ENCODE data around the gene LCP2. TPM values are rescaled to one million over a fixed set of nuclear protein-coding genes. Genes with fewer than 3 reads are reported as not detected.
"Not testable (repeated sequence)": the region's sequence is repeated elsewhere in the genome, so short reads cannot be mapped to it uniquely, and the experiment has no call there.

The LCP2 gene
- total RNA-seq, 1 experiment from 2014 or later, result 0.36 TPM

DNA sequence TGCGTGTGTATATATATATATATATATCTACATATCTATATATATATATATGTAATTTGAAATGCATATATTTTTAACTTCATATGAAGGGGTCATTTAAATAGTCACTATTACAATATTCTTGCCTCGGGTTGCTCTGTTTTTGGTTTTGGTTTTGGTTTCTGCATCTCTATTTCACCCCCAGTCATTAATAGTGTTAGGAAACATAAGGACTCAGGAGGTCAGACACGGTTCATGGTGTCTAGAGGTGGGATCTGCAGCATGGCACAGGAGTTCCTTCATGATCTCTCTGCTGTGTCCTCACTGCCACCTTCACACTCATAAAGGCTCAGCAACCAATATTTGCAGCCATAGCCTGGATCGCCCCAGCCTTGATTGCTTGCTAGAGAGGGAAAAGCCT, 48.2 kb downstream of the LCP2 start:
- no peaks in the 10 kb centered on the region for H3K36me3 ChIP-seq (ENCODE audit: control insufficient read depth, insufficient read depth, low read length)
- in situ Hi-C loops (cut with HindIII; ENCODE audit: low pct_unique_long_range_greater_than_20kb, low sequenced_read_pairs), result no loop called here
- no peaks in the 10 kb centered on the region for H3K9me3 ChIP-seq (ENCODE audit: control insufficient read depth, insufficient read depth, low read depth, low read length)
- TF ChIP-seq, protein P1, sequence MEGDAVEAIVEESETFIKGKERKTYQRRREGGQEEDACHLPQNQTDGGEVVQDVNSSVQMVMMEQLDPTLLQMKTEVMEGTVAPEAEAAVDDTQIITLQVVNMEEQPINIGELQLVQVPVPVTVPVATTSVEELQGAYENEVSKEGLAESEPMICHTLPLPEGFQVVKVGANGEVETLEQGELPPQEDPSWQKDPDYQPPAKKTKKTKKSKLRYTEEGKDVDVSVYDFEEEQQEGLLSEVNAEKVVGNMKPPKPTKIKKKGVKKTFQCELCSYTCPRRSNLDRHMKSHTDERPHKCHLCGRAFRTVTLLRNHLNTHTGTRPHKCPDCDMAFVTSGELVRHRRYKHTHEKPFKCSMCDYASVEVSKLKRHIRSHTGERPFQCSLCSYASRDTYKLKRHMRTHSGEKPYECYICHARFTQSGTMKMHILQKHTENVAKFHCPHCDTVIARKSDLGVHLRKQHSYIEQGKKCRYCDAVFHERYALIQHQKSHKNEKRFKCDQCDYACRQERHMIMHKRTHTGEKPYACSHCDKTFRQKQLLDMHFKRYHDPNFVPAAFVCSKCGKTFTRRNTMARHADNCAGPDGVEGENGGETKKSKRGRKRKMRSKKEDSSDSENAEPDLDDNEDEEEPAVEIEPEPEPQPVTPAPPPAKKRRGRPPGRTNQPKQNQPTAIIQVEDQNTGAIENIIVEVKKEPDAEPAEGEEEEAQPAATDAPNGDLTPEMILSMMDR (IDR thresholded peaks at IDR 0.05), result no peak
- no peak overlapping the region for H3K27ac ChIP-seq (ENCODE audit: low read length)
- ChIA-PET POLR2A (no interaction called here), CTCF (no interaction called here)
- no peak for ATAC-seq
- peaks cover 51% of the 10 kb centered on the region for H3K27me3 ChIP-seq (ENCODE audit: control insufficient read depth, insufficient read depth, low read length)
- intact Hi-C loops (cut with micrococcal nuclease; ENCODE audit: unreplicated experiment), result no loop called here
- no peak overlapping the region for H3K4me3 ChIP-seq (ENCODE audit: low read depth in 2 of 2, low read length in 2 of 2)
- BruUV-seq (replicated peaks), result no TSS peak
- no peaks in the 10 kb centered on the region for H3K4me1 ChIP-seq (ENCODE audit: control insufficient read depth, insufficient read depth, low read length)
- DNase-seq (ENCODE audit: low read depth, low spot score), result no peak

DNA sequence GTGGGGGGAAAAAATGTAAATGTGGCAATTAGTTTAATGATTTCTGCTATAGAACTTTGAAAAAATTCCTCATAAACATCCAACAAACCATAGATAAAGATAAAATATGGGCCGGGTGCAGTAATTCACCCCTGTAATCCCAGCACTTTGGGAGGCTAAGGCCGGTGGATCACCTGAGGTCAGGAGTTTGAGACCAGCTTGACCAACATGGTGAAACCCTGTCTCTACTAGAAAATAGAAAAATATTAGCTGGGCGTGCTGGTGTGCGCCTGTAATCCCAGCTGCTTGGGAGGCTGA, 48.7 kb downstream of the LCP2 start:
- in situ Hi-C loops (cut with HindIII; ENCODE audit: low pct_unique_long_range_greater_than_20kb, low sequenced_read_pairs); H3K4me1 ChIP-seq (ENCODE audit: control insufficient read depth, insufficient read depth, low read length); H3K9me3 ChIP-seq (ENCODE audit: control insufficient read depth, insufficient read depth, low read depth, low read length); H3K27ac ChIP-seq (ENCODE audit: low read length); DNase-seq (ENCODE audit: low read depth, low spot score); CTCF ChIA-PET; POLR2A ChIA-PET; H3K4me3 ChIP-seq (ENCODE audit: low read depth in 2 of 2, low read length in 2 of 2); H3K36me3 ChIP-seq (ENCODE audit: control insufficient read depth, insufficient read depth, low read length); ATAC-seq; intact Hi-C loops (cut with micrococcal nuclease; ENCODE audit: unreplicated experiment); BruUV-seq (replicated peaks): not testable (repeated sequence)
- H3K27me3 ChIP-seq (ENCODE audit: control insufficient read depth, insufficient read depth, low read length), result peaks cover 50% of the 10 kb centered on the region

DNA sequence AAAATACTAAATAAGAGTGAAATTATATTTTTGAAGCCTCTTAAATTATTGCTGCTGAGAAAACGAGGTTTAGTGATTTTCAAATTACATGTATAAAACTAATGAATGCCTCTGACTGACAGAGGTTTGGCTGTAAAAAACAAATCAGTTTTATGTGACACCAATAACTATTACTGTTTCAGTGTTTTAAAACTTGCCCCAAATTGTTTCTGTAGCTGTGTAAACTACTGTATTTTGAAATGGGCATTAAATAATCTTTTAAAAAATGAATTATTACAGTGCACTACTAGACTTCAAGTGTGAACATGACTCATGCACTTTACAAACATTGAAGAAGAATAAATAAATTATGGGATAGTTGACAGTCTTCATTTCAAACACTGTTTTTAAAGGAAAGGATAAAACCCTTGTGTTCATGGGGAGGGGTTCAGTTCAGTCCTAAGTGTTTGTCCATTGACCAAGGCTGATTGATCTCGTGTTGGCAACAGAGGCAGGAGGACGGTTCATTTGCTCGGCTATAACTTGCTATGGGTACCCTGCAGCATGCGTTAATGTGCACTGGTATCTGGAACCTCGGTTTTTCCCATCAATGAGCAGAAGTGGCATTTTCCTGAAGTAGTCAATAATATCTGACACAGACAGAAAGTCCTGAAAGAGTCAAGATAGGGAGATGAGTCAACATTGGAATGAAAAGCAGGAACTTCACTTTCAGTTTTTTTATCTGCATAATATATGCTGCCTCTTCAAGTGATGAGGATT, 49.2 kb downstream of the LCP2 start:
- Histone ChIP-seq H3K4me1 (ENCODE audit: control insufficient read depth, insufficient read depth, low read length) (no peaks in the 10 kb centered on the region), H3K4me3 (ENCODE audit: low read depth in 2 of 2, low read length in 2 of 2) (no peak overlapping the region), H3K27me3 (ENCODE audit: control insufficient read depth, insufficient read depth, low read length) (peaks cover 44% of the 10 kb centered on the region), H3K27ac (ENCODE audit: low read length) (no peak overlapping the region), H3K9me3 (ENCODE audit: control insufficient read depth, insufficient read depth, low read depth, low read length) (no peaks in the 10 kb centered on the region), H3K36me3 (ENCODE audit: control insufficient read depth, insufficient read depth, low read length) (no peaks in the 10 kb centered on the region)
- in situ Hi-C loops (cut with HindIII; ENCODE audit: low pct_unique_long_range_greater_than_20kb, low sequenced_read_pairs) (no loop called here), intact Hi-C loops (cut with micrococcal nuclease; ENCODE audit: unreplicated experiment) (no loop called here)
- ChIA-PET CTCF (no interaction called here), POLR2A (no interaction called here)
- ATAC-seq (no peak), DNase-seq (ENCODE audit: low read depth, low spot score) (no peak)
- no TSS peak for BruUV-seq (replicated peaks)
- TF ChIP-seq POLR2AphosphoS5 (IDR thresholded peaks at IDR 0.05; ENCODE audit: low read depth, low read length) (no peak), SIN3A (IDR thresholded peaks at IDR 0.05; ENCODE audit: borderline replicate concordance, insufficient read depth, low read depth, low read length) (no peak), TCF7L2 (IDR thresholded peaks at IDR 0.05; ENCODE audit: low read depth, low read length) (no peak)

DNA sequence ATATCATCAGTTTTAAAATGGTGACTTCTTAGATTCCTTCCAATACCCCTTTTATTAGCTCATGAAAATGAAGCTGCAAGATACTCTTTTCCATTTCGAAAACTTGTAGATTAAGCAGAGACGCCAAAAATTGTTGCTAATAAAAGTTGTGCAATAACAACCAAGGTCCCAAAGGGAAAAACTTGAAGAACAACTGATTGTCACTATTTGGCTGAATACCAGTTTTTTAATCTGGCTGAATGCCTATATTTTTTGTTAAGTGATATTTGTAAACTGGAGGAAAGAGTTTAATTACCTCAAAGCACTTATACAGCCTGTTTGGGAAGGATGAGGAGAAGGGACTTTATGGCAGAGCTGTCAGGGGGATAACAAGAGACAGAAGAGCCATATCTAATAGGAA, 50.2 kb downstream of the LCP2 start:
- peaks cover 36% of the 10 kb centered on the region for H3K27me3 ChIP-seq (ENCODE audit: control insufficient read depth, insufficient read depth, low read length)
- in situ Hi-C loops (cut with HindIII; ENCODE audit: low pct_unique_long_range_greater_than_20kb, low sequenced_read_pairs), result no loop called here
- BruUV-seq (replicated peaks), result no TSS peak
- TF ChIP-seq SIN3A (IDR thresholded peaks at IDR 0.05; ENCODE audit: borderline replicate concordance, insufficient read depth, low read depth, low read length) (no peak), POLR2AphosphoS5 (IDR thresholded peaks at IDR 0.05; ENCODE audit: low read depth, low read length) (no peak), TCF7L2 (IDR thresholded peaks at IDR 0.05; ENCODE audit: low read depth, low read length) (no peak)
- TF ChIP-seq, protein P1 (IDR thresholded peaks at IDR 0.05), result no peak
- TF ChIP-seq, protein P2, sequence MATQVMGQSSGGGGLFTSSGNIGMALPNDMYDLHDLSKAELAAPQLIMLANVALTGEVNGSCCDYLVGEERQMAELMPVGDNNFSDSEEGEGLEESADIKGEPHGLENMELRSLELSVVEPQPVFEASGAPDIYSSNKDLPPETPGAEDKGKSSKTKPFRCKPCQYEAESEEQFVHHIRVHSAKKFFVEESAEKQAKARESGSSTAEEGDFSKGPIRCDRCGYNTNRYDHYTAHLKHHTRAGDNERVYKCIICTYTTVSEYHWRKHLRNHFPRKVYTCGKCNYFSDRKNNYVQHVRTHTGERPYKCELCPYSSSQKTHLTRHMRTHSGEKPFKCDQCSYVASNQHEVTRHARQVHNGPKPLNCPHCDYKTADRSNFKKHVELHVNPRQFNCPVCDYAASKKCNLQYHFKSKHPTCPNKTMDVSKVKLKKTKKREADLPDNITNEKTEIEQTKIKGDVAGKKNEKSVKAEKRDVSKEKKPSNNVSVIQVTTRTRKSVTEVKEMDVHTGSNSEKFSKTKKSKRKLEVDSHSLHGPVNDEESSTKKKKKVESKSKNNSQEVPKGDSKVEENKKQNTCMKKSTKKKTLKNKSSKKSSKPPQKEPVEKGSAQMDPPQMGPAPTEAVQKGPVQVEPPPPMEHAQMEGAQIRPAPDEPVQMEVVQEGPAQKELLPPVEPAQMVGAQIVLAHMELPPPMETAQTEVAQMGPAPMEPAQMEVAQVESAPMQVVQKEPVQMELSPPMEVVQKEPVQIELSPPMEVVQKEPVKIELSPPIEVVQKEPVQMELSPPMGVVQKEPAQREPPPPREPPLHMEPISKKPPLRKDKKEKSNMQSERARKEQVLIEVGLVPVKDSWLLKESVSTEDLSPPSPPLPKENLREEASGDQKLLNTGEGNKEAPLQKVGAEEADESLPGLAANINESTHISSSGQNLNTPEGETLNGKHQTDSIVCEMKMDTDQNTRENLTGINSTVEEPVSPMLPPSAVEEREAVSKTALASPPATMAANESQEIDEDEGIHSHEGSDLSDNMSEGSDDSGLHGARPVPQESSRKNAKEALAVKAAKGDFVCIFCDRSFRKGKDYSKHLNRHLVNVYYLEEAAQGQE (IDR thresholded peaks at IDR 0.05; ENCODE audit: insufficient read depth in 1 of 2, low read depth in 2 of 2, low read length in 1 of 2), result no peak
- no peaks in the 10 kb centered on the region for H3K9me3 ChIP-seq (ENCODE audit: control insufficient read depth, insufficient read depth, low read depth, low read length)
- POLR2A ChIA-PET, result no interaction called here
- H3K27ac ChIP-seq (ENCODE audit: low read length), result no peak overlapping the region
- DNase-seq (ENCODE audit: low read depth, low spot score) (no peak), ATAC-seq (no peak)
- CTCF ChIA-PET, result interaction anchor here (1.6 kb wide), 1 partner anchor 19 kb away, joined by 3 read pairs; no protein-coding TSS in a partner anchor
- H3K36me3 ChIP-seq (ENCODE audit: control insufficient read depth, insufficient read depth, low read length), result no peaks in the 10 kb centered on the region
- H3K4me1 ChIP-seq (ENCODE audit: control insufficient read depth, insufficient read depth, low read length), result no peaks in the 10 kb centered on the region
- H3K4me3 ChIP-seq (ENCODE audit: low read depth in 2 of 2, low read length in 2 of 2), result no peak overlapping the region
- intact Hi-C loops (cut with micrococcal nuclease; ENCODE audit: unreplicated experiment), result no loop called here

All from Panc1 (cell line).